OCI-LY7 (cell line): ENCODE data around the gene IQCC. TPM values are rescaled to one million over a fixed set of nuclear protein-coding genes. Genes with fewer than 3 reads are reported as not detected.

ENCODE experiments used
- BruUV-seq: library from RNA; stranded (reverse); fragments of 400-500 nt; replicated peaks from 2 replicates; lab custom pipeline; 2021; lab: Mats Ljungman, UMichigan
- CTCF ChIA-PET: fragments of 300-600 bp; sonication (Branson Sonifier 250); formaldehyde crosslinking; loops from one replicate; lab custom pipeline; 2022; ENCODE audit warnings: antibody characterized with exemption; ENCODE audit not compliant: unreplicated experiment; lab: Charles Lee
- POLR2A ChIA-PET: fragments of 300-600 bp; sonication (Branson Sonifier 250); formaldehyde crosslinking; loops from one replicate; lab custom pipeline; 2022; ENCODE audit warnings: antibody characterized with exemption; lab: Charles Lee
- DNase-seq: peaks from one replicate; pipeline ENCODE4 v3.0.0-alpha.2; 2015; ENCODE audit warnings: low spot score
- H2AFZ ChIP-seq: fragments of 200-600 bp; sonication (generic), shearing (Covaris generic); 2 replicates; pipeline ENCODE4 v1.6.1; 2014; ENCODE audit warnings: mild to moderate bottlenecking, antibody characterized with exemption, low read length, moderate library complexity
- H3K27ac ChIP-seq: fragments of 200-600 bp; sonication (generic); 2 replicates; pipeline ENCODE4 v1.5.1; 2014; ENCODE audit warnings: mixed run types, low read depth, mild to moderate bottlenecking, moderate library complexity, low read length, inconsistent platforms; ENCODE audit not compliant: poor library complexity, severe bottlenecking
- H3K36me3 ChIP-seq: fragments of 200-600 bp; sonication (generic); 2 replicates; pipeline ENCODE4 v1.6.1; 2014; ENCODE audit warnings: mild to moderate bottlenecking, antibody characterized with exemption, low read length, moderate library complexity, mixed read lengths; ENCODE audit not compliant: insufficient read depth
- H3K4me1 ChIP-seq: fragments of 200-600 bp; sonication (generic); 2 replicates; pipeline ENCODE4 v1.5.1; 2014; ENCODE audit warnings: mild to moderate bottlenecking, low read length; ENCODE audit not compliant: insufficient read depth, poor library complexity, severe bottlenecking
- H3K4me2 ChIP-seq: fragments of 200-600 bp; sonication (generic); 2 replicates; pipeline ENCODE4 v1.6.1; 2014; ENCODE audit warnings: mild to moderate bottlenecking, low read length
- H3K4me3 ChIP-seq: fragments of 200-600 bp; sonication (generic); 2 replicates; pipeline ENCODE4 v1.5.1; 2014; ENCODE audit warnings: mild to moderate bottlenecking, low read depth, low read length; ENCODE audit not compliant: poor library complexity, severe bottlenecking
- H3K79me2 ChIP-seq: fragments of 200-600 bp; sonication (generic); 2 replicates; pipeline ENCODE4 v1.6.1; 2016; ENCODE audit warnings: low read depth, mild to moderate bottlenecking, low read length, moderate library complexity, mixed read lengths; ENCODE audit not compliant: insufficient read depth
- H3K9me2 ChIP-seq: fragments of 200-600 bp; sonication (generic); 2 replicates; pipeline ENCODE4 v1.6.1; 2016; ENCODE audit warnings: mild to moderate bottlenecking, low read length, mixed read lengths; ENCODE audit not compliant: insufficient read depth
- H3K9me3 ChIP-seq: fragments of 200-600 bp; sonication (generic); 2 replicates; pipeline ENCODE4 v1.6.1; 2014; ENCODE audit warnings: mild to moderate bottlenecking, mixed run types, low read length, mixed read lengths
- H4K20me1 ChIP-seq: fragments of 200-600 bp; sonication (generic); 2 replicates; pipeline ENCODE4 v1.6.1; 2014; ENCODE audit warnings: mild to moderate bottlenecking, antibody characterized with exemption, low read length, moderate library complexity, mixed read lengths; ENCODE audit not compliant: insufficient read depth
- CTCF ChIP-seq: fragments of 200-600 bp; sonication (generic); conservative IDR thresholded peaks from 2 replicates; pipeline ENCODE4 v1.5.1; 2014; ENCODE audit warnings: mild to moderate bottlenecking, antibody characterized with exemption, low read length, moderate library complexity, mixed read lengths
- EZH2phosphoT487 ChIP-seq: fragments of 200-600 bp; sonication (generic); IDR thresholded peaks from 2 replicates; pipeline ENCODE4 v1.6.1; 2018; ENCODE audit warnings: low read depth, borderline replicate concordance, mild to moderate bottlenecking, mixed run types, antibody characterized with exemption, low read length, moderate library complexity, mixed read lengths
- intact Hi-C: fragments of 100-400 bp; cut with micrococcal nuclease; formaldehyde crosslinking; loops from one replicate; pipeline ENCODE4 v1.10.0; 2022; ENCODE audit not compliant: unreplicated experiment
- total RNA-seq, 2 experiments: library from RNA; depleted of rRNA in 1 of 2; stranded (reverse); fragments of >200 nt in 1 of 2; shearing (Covaris generic) in 1 of 2; gene quantifications; 2 replicates each; pipeline ENCODE4 v1.2.3, GENCODE V29; 2014 to 2022

The IQCC gene
- total RNA-seq, 2 experiments from 2014 or later = 8.0 to 14.5 TPM

GRCh38 chr1:32247452-32247851, 42.0 kb downstream of the IQCC start:
- Histone ChIP-seq H3K27ac (peak overlapping the region; percentile 99), H3K4me3 (peak overlapping the region; percentile 43), H3K36me3 (no peaks in the 10 kb centered on the region), H2AFZ (no peak overlapping the region; the same call in 1 of the 2 replicates), H4K20me1 (no peaks in the 10 kb centered on the region), H3K9me3 (no peaks in the 10 kb centered on the region), H3K4me2 (peak overlapping the region; percentile 83), H3K79me2 (peaks cover 10% of the 10 kb centered on the region; the same call in 1 of the 2 replicates), H3K9me2 (no peaks in the 10 kb centered on the region), H3K4me1 (peaks cover 75% of the 10 kb centered on the region)
- intact Hi-C loops = no loop called here
- no peak for DNase-seq
- BruUV-seq = no TSS peak
- ChIA-PET CTCF (interaction anchor here (0.8 kb wide), 1 partner anchor 70 kb away, joined by 4 read pairs; no protein-coding TSS in a partner anchor), POLR2A (interaction anchor here (6.2 to 9.6 kb wide), 2 partner anchors 12 to 42 kb away, joined by 70 to 79 read pairs; partner anchors contain the start of gene HDAC1)
- no peak for TF ChIP-seq CTCF
- TF ChIP-seq EZH2phosphoT487 = no peak

GRCh38 chr1:32247983-32248889, 42.8 kb downstream of the IQCC start:
- ChIA-PET CTCF (interaction anchor here (0.6 to 1.3 kb wide), 4 partner anchors 29 to 146 kb away, joined by 3 to 4 read pairs (median 4); partner anchors contain the start of genes BSDC1 and CCDC28B), POLR2A (interaction anchor here (0.6 to 9.6 kb wide), 12 partner anchors 12 to 375 kb away, joined by 3 to 79 read pairs (median 4); partner anchors contain the start of genes HDAC1 and TXLNA)
- peak overlapping the region; percentile 99 for H3K27ac ChIP-seq
- TF ChIP-seq CTCF (peak; percentile 93), EZH2phosphoT487 (no peak)
- peak overlapping the region; percentile 78 for H2AFZ ChIP-seq
- peak; percentile 89 for DNase-seq
- intact Hi-C loops = loop anchor here (2.0 kb wide), 1 partner anchor 33 kb away; no protein-coding TSS in a partner anchor
- H3K4me3 ChIP-seq = peak overlapping the region; percentile 43
- H3K9me2 ChIP-seq = no peaks in the 10 kb centered on the region
- peaks cover 80% of the 10 kb centered on the region for H3K4me1 ChIP-seq
- H3K4me2 ChIP-seq = peak overlapping the region; percentile 83
- no peaks in the 10 kb centered on the region for H4K20me1 ChIP-seq
- no TSS peak for BruUV-seq
- H3K79me2 ChIP-seq = peaks cover 17% of the 10 kb centered on the region; the same call in 1 of the 2 replicates
- no peaks in the 10 kb centered on the region for H3K9me3 ChIP-seq
- H3K36me3 ChIP-seq = no peaks in the 10 kb centered on the region
